Mesenchymal stem cell (in vitro differentiated cells and primary cell): ENCODE results near the gene ART5.

Experiments
- DNase-seq: peaks from one replicate; pipeline ENCODE4 v3.0.0-alpha.2; 2013
- H2AFZ ChIP-seq: one replicate; pipeline ENCODE4 v1.6.1; 2013; ENCODE audit warnings: low read depth, mild to moderate bottlenecking, control low read depth, inconsistent platforms, low read length, moderate library complexity
- H2AK5ac ChIP-seq: 2 replicates; pipeline ENCODE4 v1.6.1; 2013; ENCODE audit warnings: low read length, moderate library complexity, mild to moderate bottlenecking, inconsistent platforms; ENCODE audit not compliant: severe bottlenecking
- H2BK120ac ChIP-seq: one replicate; pipeline ENCODE4 v1.6.1; 2013; ENCODE audit warnings: low read depth, mild to moderate bottlenecking, inconsistent platforms, low read length, moderate library complexity
- H2BK12ac ChIP-seq, 2 experiments: one replicate each; pipeline ENCODE4 v1.6.1; 2013; ENCODE audit warnings: inconsistent platforms in 2 of 2, low read length in 2 of 2, mild to moderate bottlenecking in 2 of 2, moderate library complexity in 2 of 2, control low read depth in 1 of 2
- H2BK15ac ChIP-seq: one replicate; pipeline ENCODE4 v1.6.1; 2013; ENCODE audit warnings: mild to moderate bottlenecking, low read depth, inconsistent platforms; ENCODE audit not compliant: poor library complexity, severe bottlenecking
- H2BK5ac ChIP-seq: 2 replicates; pipeline ENCODE4 v1.6.1; 2013; ENCODE audit warnings: low read depth, mild to moderate bottlenecking, low read length, control low read depth, inconsistent platforms; ENCODE audit not compliant: poor library complexity, severe bottlenecking
- H3K14ac ChIP-seq, 2 experiments: one replicate each; pipeline ENCODE4 v1.6.1; 2013; ENCODE audit warnings: inconsistent platforms in 2 of 2, low read length in 2 of 2, control low read depth in 1 of 2, mild to moderate bottlenecking in 1 of 2, moderate library complexity in 1 of 2
- H3K18ac ChIP-seq, 2 experiments: one replicate each; pipeline ENCODE4 v1.6.1; 2013; ENCODE audit warnings: inconsistent platforms in 2 of 2, low read length in 2 of 2, control low read depth in 1 of 2, low read depth in 1 of 2, mild to moderate bottlenecking in 1 of 2
- H3K23ac ChIP-seq, 2 experiments: one replicate each; pipeline ENCODE4 v1.6.1; 2013; ENCODE audit warnings: inconsistent platforms in 2 of 2, low read length in 2 of 2, mild to moderate bottlenecking in 2 of 2, moderate library complexity in 2 of 2, control low read depth in 1 of 2
- H3K27ac ChIP-seq: 2 replicates; pipeline ENCODE4 v1.5.1; 2013; ENCODE audit warnings: mild to moderate bottlenecking, moderate library complexity, low read length, control low read depth, inconsistent platforms; ENCODE audit not compliant: poor library complexity, severe bottlenecking
- H3K27me3 ChIP-seq, 2 experiments: 2 replicates each; pipeline versions ENCODE4 v1.6.1 to v1.7.0; 2013; ENCODE audit warnings: low read length in 2 of 2, mild to moderate bottlenecking in 2 of 2, moderate library complexity in 2 of 2, control low read depth in 1 of 2, inconsistent platforms in 1 of 2; ENCODE audit not compliant: control insufficient read depth in 1 of 2, insufficient read depth in 1 of 2
- H3K36me3 ChIP-seq, 2 experiments: 2 replicates each; pipeline versions ENCODE4 v1.6.1 to v1.7.0; 2013; ENCODE audit warnings: low read length in 2 of 2, control low read depth in 1 of 2, inconsistent platforms in 1 of 2, low read depth in 1 of 2, mild to moderate bottlenecking in 1 of 2; ENCODE audit not compliant: insufficient read depth in 2 of 2, control insufficient read depth in 1 of 2
- H3K4ac ChIP-seq, 2 experiments: one replicate each; pipeline ENCODE4 v1.6.1; 2013; ENCODE audit warnings: inconsistent platforms in 2 of 2, low read length in 2 of 2, mild to moderate bottlenecking in 2 of 2, moderate library complexity in 2 of 2, control low read depth in 1 of 2, low read depth in 1 of 2
- H3K4me1 ChIP-seq: 2 replicates; pipeline ENCODE4 v1.6.1; 2013; ENCODE audit warnings: low read depth, low read length, control low read depth; ENCODE audit not compliant: control insufficient read depth, insufficient read depth
- H3K4me2 ChIP-seq: 2 replicates; pipeline ENCODE4 v1.6.1; 2013; ENCODE audit warnings: low read length, mild to moderate bottlenecking, inconsistent platforms; ENCODE audit not compliant: poor library complexity, severe bottlenecking
- H3K4me3 ChIP-seq, 2 experiments: 2 replicates each; pipeline versions ENCODE4 v1.5.1 to v1.7.0; 2013; ENCODE audit warnings: low read length in 2 of 2, mild to moderate bottlenecking in 2 of 2, control low read depth in 1 of 2, low read depth in 1 of 2; ENCODE audit not compliant: insufficient read depth in 1 of 2
- H3K79me1 ChIP-seq: replicated peaks from 2 replicates; pipeline ENCODE4 v1.6.1; 2013; ENCODE audit warnings: mild to moderate bottlenecking, control low read depth, low read length, inconsistent platforms; ENCODE audit not compliant: poor library complexity, severe bottlenecking
- H3K9ac ChIP-seq: 2 replicates; pipeline ENCODE4 v1.7.0; 2013; ENCODE audit warnings: mild to moderate bottlenecking, low read length, moderate library complexity
- H3K9me3 ChIP-seq: 2 replicates; pipeline ENCODE4 v1.7.0; 2013; ENCODE audit warnings: mild to moderate bottlenecking, low read length; ENCODE audit not compliant: control insufficient read depth
- H4K8ac ChIP-seq: one replicate; pipeline ENCODE4 v1.6.1; 2013; ENCODE audit warnings: inconsistent platforms, mild to moderate bottlenecking, low read length, moderate library complexity
- H4K91ac ChIP-seq: one replicate; pipeline ENCODE4 v1.6.1; 2013; ENCODE audit warnings: mild to moderate bottlenecking, low read length, inconsistent platforms
- WGBS: methylation state at CpG from one replicate; pipeline ENCODE4 v1.1.7; 2013; ENCODE audit warnings: mixed read lengths; 5-methylcytosine and 5-hydroxymethylcytosine counted together

ART5 gene

DNA sequence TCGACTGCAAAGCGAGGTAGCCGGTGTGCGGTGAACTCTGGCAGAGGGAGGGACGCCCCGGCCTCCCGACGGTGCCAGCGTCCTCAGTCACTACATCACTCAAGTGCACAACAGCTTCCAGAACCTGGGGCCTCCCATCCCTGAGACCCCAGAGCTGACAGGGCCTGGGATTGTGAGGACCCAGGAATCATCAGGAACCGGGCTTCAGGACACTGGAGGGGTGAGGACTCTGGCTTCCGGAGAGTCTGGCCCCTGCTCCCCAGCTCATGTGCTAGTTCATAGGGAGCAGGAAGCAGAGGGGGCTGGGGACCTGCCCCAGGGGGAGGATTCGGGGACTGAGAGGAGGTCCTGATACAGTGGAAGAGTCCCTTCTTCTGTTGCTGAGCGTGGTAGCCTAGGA lies 4.6 kb downstream of the ART5 start:
- peaks cover 3 to 6% of the 10 kb centered on the region in 2 experiments for H3K27me3 ChIP-seq

DNA sequence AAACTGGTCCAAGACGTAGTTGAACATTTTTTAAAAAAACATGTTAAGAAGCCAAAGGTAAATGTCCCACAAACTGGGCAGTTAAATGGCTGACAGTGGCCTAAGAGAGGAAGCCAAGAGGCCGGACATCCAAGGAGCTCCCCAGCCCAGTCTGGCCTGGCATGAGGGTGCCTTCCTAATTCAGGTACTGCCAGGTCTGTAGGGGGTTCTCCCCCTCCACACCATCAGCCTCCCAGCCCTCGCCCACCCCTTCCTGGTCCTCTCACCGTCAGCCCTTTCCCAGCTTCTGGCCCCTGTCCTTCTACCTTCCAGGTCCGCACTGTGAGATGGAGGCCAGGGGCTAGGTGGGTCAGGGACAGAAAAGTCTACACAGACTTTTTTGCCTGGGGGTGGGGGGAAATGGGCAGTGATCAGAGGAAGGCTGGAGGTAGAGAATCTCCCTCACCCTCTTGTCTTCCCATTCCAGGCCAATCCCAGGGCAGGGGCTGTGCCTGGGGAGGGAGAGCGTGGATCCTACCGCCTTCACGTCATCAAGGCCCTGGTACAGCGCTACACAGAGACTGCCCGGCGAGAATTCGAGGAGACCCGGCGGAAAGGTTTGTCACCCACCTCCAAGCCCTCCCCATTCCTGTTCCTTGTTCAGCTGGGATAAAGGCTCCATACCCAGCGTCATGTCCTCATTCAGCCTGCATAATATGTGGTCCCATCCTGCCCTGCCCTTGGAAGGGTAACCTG lies 6.0 kb downstream of the ART5 start:
- H3K23ac ChIP-seq = peak overlapping the region in 1 of 2 experiments; percentile 1
- no peak overlapping the region for H3K18ac ChIP-seq
- H2AK5ac ChIP-seq = no peak overlapping the region
- peaks cover 3 to 6% of the 10 kb centered on the region in 2 experiments for H3K27me3 ChIP-seq
- H2BK12ac ChIP-seq = no peak overlapping the region
- no peak overlapping the region for H4K8ac ChIP-seq
- no peaks in the 10 kb centered on the region for H3K36me3 ChIP-seq
- H3K79me1 ChIP-seq = no peaks in the 10 kb centered on the region
- no peak overlapping the region for H3K27ac ChIP-seq
- WGBS = 91% methylated on average over 12 of the region's 15 CpGs
- H2BK120ac ChIP-seq = no peak overlapping the region
- no peak overlapping the region for H2AFZ ChIP-seq
- no peak overlapping the region for H3K4me2 ChIP-seq
- no peak overlapping the region for H3K9ac ChIP-seq
- H3K4me3 ChIP-seq = no peak overlapping the region
- H3K14ac ChIP-seq = no peak overlapping the region
- H3K9me3 ChIP-seq = no peaks in the 10 kb centered on the region
- H2BK15ac ChIP-seq = no peak overlapping the region
- H2BK5ac ChIP-seq = no peak overlapping the region
- H3K4me1 ChIP-seq = no peaks in the 10 kb centered on the region
- no peak overlapping the region for H4K91ac ChIP-seq
- no peak overlapping the region for H3K4ac ChIP-seq
- no peak for DNase-seq

More for the DNA sequence above, 4.6 kb downstream of the ART5 start:
- Histone ChIP-seq H2BK120ac (no peak overlapping the region), H3K4me3 (no peak overlapping the region), H2AFZ (no peak overlapping the region), H3K4me2 (no peak overlapping the region), H2BK5ac (no peak overlapping the region), H3K14ac (no peak overlapping the region), H3K9me3 (no peaks in the 10 kb centered on the region), H3K18ac (no peak overlapping the region), H4K8ac (no peak overlapping the region), H3K9ac (no peak overlapping the region), H2BK15ac (no peak overlapping the region), H3K4me1 (peaks cover 4% of the 10 kb centered on the region), H3K4ac (no peak overlapping the region), H2AK5ac (no peak overlapping the region), H3K79me1 (no peaks in the 10 kb centered on the region), H3K27ac (no peak overlapping the region), H3K36me3 (no peaks in the 10 kb centered on the region), H3K23ac (no peak overlapping the region), H4K91ac (no peak overlapping the region), H2BK12ac (no peak overlapping the region)
- 85% methylated on average over 13 of the region's 13 CpGs for WGBS
- DNase-seq = no peak

DNA sequence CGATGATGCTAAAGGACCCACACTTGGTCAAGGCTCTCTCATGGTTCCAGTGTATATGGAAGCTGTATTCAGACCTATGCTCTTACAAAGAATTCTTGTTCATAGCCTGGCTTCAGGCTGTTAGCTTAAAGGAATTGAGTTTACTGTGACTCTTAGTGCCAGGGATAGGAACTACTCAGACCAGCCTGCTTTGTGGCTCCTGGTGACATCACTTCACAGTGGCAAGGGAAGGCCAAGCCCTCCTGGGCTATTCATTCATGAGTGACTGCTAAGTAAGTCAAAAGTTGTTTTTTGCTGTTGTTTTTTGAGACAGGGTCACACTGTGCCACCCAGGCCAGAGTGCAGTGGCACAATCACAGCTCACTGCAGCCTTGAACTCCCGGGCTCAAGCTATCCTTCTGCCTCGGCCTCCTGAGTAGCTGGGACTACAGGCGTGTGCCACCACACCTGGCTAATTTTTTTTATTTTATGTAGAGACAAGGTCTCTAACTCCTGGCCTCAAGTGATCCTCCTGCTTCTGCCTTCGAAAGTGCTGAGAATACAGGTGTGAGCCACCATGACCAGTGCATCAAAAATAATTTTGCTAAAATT lies 9.6 kb downstream of the ART5 start:
- 88% methylated on average over 5 of the region's 5 CpGs for WGBS
- Histone ChIP-seq H3K4me2 (no peak overlapping the region), H3K9ac (no peak overlapping the region), H3K4me3 (no peak overlapping the region), H3K79me1 (no peaks in the 10 kb centered on the region), H4K8ac (no peak overlapping the region), H2AK5ac (no peak overlapping the region), H3K23ac (no peak overlapping the region), H3K4ac (no peak overlapping the region), H3K27ac (no peak overlapping the region), H3K27me3 (peaks cover under 1 to 6% of the 10 kb centered on the region in 2 experiments), H2AFZ (no peak overlapping the region), H3K9me3 (no peaks in the 10 kb centered on the region), H2BK5ac (no peak overlapping the region), H3K18ac (no peak overlapping the region), H2BK120ac (no peak overlapping the region), H3K4me1 (peaks cover 3% of the 10 kb centered on the region), H3K36me3 (no peaks in the 10 kb centered on the region), H2BK12ac (no peak overlapping the region), H2BK15ac (no peak overlapping the region), H4K91ac (no peak overlapping the region), H3K14ac (no peak overlapping the region)
- DNase-seq = no peak

GRCh38 chr11:3631331-3631730 lies 10.5 kb downstream of the ART5 start:
- Histone ChIP-seq H2BK120ac (no peak overlapping the region), H2AK5ac (no peak overlapping the region), H3K4ac (no peak overlapping the region), H2BK12ac (no peak overlapping the region), H3K27ac (no peak overlapping the region), H3K9ac (no peak overlapping the region), H3K36me3 (no peaks in the 10 kb centered on the region), H3K4me1 (peaks cover 10% of the 10 kb centered on the region), H3K79me1 (no peaks in the 10 kb centered on the region), H4K91ac (no peak overlapping the region), H3K18ac (no peak overlapping the region), H2BK15ac (no peak overlapping the region), H3K27me3 (peaks cover 0 to 4% of the 10 kb centered on the region in 2 experiments), H3K23ac (no peak overlapping the region), H2BK5ac (no peak overlapping the region), H3K4me3 (no peak overlapping the region), H3K4me2 (no peak overlapping the region), H3K14ac (no peak overlapping the region), H3K9me3 (no peaks in the 10 kb centered on the region), H2AFZ (no peak overlapping the region), H4K8ac (no peak overlapping the region)
- WGBS = 81% methylated on average over 4 of the region's 4 CpGs
- DNase-seq = no peak
